HepG2 (cell line): ENCODE data around the gene MEIS1.

Experiments used
- DNMT1 ChIP-seq: sonication (generic); formaldehyde crosslinking; IDR thresholded peaks from 2 replicates; pipeline ENCODE4 v1.5.1; 2020; ENCODE audit warnings: mild to moderate bottlenecking, missing genetic modification reagents
- SMYD3 ChIP-seq: sonication (generic); formaldehyde crosslinking; IDR thresholded peaks from 2 replicates; pipeline ENCODE4 v1.8.1; 2023; ENCODE audit warnings: mild to moderate bottlenecking, missing genetic modification reagents
- SP2 ChIP-seq: sonication (generic); formaldehyde crosslinking; IDR thresholded peaks from 2 replicates; pipeline ENCODE4 v1.5.1; 2020; ENCODE audit warnings: mild to moderate bottlenecking, missing genetic modification reagents
- YY1 ChIP-seq: IDR thresholded peaks from 2 replicates; pipeline ENCODE4 v1.6.1; 2011; ENCODE audit warnings: low read length, low read depth, moderate library complexity, mild to moderate bottlenecking; ENCODE audit not compliant: insufficient read depth, insufficient replicate concordance
- ZFP62 ChIP-seq: sonication (generic); formaldehyde crosslinking; IDR thresholded peaks from 2 replicates; pipeline ENCODE4 v1.4.0; 2020; ENCODE audit warnings: missing genetic modification reagents
- ZNF549 ChIP-seq: sonication (generic); formaldehyde crosslinking; IDR thresholded peaks from 2 replicates; pipeline ENCODE4 v1.5.0; 2020; ENCODE audit warnings: missing genetic modification reagents
- ZNF672 ChIP-seq: sonication (generic); formaldehyde crosslinking; IDR thresholded peaks from 2 replicates; pipeline ENCODE4 v1.8.1; 2022; ENCODE audit warnings: missing genetic modification reagents
- TF ChIP-seq, protein P1 (sequence below): sonication (generic); formaldehyde crosslinking; IDR thresholded peaks from 2 replicates; pipeline ENCODE4 v1.8.0; 2023; ENCODE audit warnings: mild to moderate bottlenecking, missing genetic modification reagents

DNA sequence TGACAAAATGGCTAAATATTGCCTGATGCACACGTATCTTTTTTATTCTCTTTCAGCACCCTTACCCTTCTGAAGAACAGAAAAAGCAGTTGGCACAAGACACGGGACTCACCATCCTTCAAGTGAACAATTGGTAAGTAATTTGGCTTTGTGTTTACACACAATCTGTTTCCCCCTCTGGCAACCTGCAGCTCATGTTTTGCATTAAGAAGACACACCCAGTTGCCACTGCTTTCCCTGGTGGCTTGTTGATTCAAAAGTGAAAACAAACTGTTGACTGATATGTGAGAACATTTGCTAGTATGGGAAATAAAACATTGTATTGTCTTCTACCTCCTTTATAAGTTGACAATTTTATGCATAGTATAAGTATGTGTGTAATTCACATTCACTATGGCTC lies 113.0 kb downstream of the MEIS1 start:
- TF ChIP-seq, protein P1, sequence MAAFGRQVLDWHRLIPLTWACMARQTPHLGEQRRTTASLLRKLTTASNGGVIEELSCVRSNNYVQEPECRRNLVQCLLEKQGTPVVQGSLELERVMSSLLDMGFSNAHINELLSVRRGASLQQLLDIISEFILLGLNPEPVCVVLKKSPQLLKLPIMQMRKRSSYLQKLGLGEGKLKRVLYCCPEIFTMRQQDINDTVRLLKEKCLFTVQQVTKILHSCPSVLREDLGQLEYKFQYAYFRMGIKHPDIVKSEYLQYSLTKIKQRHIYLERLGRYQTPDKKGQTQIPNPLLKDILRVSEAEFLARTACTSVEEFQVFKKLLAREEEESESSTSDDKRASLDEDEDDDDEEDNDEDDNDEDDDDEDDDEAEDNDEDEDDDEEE (CRISPR knock-in tag) = no peak
- no peak for TF ChIP-seq DNMT1 (CRISPR knock-in tag)
- TF ChIP-seq SP2 (CRISPR knock-in tag) = no peak
- TF ChIP-seq ZFP62 (CRISPR knock-in tag) = no peak
- no peak for TF ChIP-seq SMYD3
- TF ChIP-seq ZNF549 (CRISPR knock-in tag) = no peak
- no peak for TF ChIP-seq ZNF672 (CRISPR knock-in tag)
- no peak for TF ChIP-seq YY1
